MM.1S (cell line): ENCODE data around the gene SHMT2.

ENCODE experiments used
- EZH2 ChIP-seq: fragments of 300-600 bp; sonication (generic); optimal IDR thresholded peaks from 2 replicates; pipeline ENCODE3; 2017; ENCODE audit warnings: low read depth, mild to moderate bottlenecking, antibody characterized with exemption, low read length, mixed read lengths
- TF ChIP-seq, protein P1 (sequence below): fragments of 300-600 bp; sonication (generic); IDR thresholded peaks from 2 replicates; pipeline ENCODE4 v1.5.1; 2016; ENCODE audit warnings: antibody characterized with exemption, low read length, mixed read lengths

DNA sequence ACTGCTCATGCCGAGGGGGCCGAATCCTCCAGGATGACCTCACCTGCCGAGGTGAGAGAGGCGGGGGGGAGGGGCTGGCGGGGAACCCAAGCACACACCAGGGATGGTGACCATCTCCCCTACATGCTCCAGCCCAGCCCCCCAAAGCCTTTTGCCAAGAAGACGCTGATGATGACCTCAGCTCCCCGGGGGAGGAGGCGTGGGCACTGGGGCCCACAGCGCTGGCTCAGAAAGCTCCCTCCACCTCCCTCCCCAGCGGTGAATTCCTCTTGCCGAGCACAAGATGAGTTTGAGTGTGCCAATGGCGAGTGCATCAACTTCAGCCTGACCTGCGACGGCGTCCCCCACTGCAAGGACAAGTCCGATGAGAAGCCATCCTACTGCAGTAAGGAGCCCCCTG is 36.6 kb upstream of the SHMT2 start:
- TF ChIP-seq, protein P1, sequence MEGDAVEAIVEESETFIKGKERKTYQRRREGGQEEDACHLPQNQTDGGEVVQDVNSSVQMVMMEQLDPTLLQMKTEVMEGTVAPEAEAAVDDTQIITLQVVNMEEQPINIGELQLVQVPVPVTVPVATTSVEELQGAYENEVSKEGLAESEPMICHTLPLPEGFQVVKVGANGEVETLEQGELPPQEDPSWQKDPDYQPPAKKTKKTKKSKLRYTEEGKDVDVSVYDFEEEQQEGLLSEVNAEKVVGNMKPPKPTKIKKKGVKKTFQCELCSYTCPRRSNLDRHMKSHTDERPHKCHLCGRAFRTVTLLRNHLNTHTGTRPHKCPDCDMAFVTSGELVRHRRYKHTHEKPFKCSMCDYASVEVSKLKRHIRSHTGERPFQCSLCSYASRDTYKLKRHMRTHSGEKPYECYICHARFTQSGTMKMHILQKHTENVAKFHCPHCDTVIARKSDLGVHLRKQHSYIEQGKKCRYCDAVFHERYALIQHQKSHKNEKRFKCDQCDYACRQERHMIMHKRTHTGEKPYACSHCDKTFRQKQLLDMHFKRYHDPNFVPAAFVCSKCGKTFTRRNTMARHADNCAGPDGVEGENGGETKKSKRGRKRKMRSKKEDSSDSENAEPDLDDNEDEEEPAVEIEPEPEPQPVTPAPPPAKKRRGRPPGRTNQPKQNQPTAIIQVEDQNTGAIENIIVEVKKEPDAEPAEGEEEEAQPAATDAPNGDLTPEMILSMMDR, result no peak
- TF ChIP-seq EZH2, result no peak
